H1 (cell line): ENCODE measurements around the gene BTBD18.

Source experiments
- CTCF ChIP-seq, 3 experiments: IDR thresholded peaks; 1 replicate in 2 of 3; 2 replicates in 1 of 3; pipeline versions ENCODE4 v1.5.1 to v1.6.1; 2011; ENCODE audit warnings: low read length in 3 of 3, mild to moderate bottlenecking in 3 of 3, inconsistent platforms in 2 of 3, low read depth in 1 of 3, moderate library complexity in 1 of 3; ENCODE audit not compliant: insufficient read depth in 1 of 3; ENCODE audit errors: control extremely low read depth in 1 of 3
- EP300 ChIP-seq, 2 experiments: IDR thresholded peaks; 1 replicate in 1 of 2; 2 replicates in 1 of 2; pipeline ENCODE4 v1.6.1; 2011 to 2012; ENCODE audit warnings: low read depth in 2 of 2, low read length in 2 of 2, mild to moderate bottlenecking in 2 of 2, borderline replicate concordance in 1 of 2, inconsistent platforms in 1 of 2, moderate library complexity in 1 of 2
- EZH2 ChIP-seq: fragments of 200-600 bp; sonication (generic); IDR thresholded peaks from 2 replicates; pipeline ENCODE4 v1.7.1; 2012; ENCODE audit warnings: low read depth, mild to moderate bottlenecking, moderate library complexity, low read length, inconsistent platforms; ENCODE audit not compliant: severe bottlenecking

GRCh38 chr11:57728829-57729228 lies 22.8 kb downstream of the BTBD18 start:
- TF ChIP-seq EZH2 (no peak), EP300 (IDR thresholded peaks at IDR 0.05; ENCODE audit: borderline replicate concordance in 1 of 2, low read depth in 2 of 2, low read length in 2 of 2) (no peak), CTCF (IDR thresholded peaks at IDR 0.05; ENCODE audit: control extremely low read depth in 1 of 3, insufficient read depth in 1 of 3, low read depth in 1 of 3, low read length in 3 of 3) (no peak)
